Urothelium cell line (cell line): ENCODE data around the gene EEA1.
"Not testable (repeated sequence)": the region's sequence is repeated elsewhere in the genome, so short reads cannot be mapped to it uniquely, and the experiment has no call there.

Experiments
- DNase-seq: peaks from one replicate; pipeline ENCODE4 v3.0.0; 2011; ENCODE audit warnings: low spot score, mixed read lengths
- FAIRE-seq: peaks from 2 replicates; lab custom pipeline; 2011; peaks lifted over from hg19 to GRCh38; lab: Jason Lieb, UNC

EEA1 gene

GRCh38 chr12:92756898-92757596 lies 172.0 kb downstream of the EEA1 start:
- FAIRE-seq, result no peak
- no peak for DNase-seq

DNA sequence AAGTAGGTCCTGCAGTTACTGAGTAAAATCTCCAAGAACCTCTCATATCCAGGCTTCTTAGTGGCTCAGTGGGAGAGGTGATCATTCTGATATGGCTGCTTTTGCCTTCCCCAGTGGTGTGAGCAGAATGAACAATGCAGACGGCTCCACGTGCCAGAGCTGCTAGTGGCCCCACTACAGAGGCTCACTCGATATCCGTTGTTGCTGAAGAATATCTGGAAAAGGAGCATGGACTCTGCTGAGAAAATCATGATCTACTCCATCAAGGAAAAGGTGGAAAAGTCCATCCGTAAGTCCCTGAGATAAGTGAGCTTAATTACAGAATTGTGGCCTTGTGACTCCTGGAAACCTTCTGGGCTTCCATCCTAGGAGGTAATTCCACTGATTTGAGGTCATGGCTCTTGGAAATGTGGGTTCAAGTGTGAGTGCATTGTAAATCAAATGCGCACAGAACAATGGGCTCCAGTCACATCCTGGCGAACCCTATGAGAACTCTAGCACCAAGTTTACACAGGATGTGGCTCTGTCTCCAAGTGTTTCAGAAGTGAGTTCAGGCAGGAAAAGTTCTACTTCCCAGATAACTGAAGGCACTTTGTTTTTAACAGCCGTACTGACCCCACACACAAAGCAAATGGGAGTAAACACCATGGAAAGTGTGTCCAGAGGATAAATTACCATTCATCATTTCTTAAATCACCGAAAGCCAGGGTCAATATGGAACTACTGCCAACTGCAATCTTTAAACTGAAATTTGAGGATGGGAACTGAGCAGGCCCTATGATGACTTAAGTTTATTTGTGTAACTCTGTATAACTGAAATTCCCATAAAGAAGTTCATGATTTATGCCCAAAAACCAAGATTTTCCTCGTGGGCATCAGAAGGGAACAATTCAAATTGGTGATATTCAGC lies 174.9 kb downstream of the EEA1 start:
- no peak for FAIRE-seq
- no peak for DNase-seq

- not testable (repeated sequence) for FAIRE-seq, DNase-seq
Observed at GRCh38 chr12:92749691-92750090, 179.4 kb downstream of the EEA1 start.

DNA sequence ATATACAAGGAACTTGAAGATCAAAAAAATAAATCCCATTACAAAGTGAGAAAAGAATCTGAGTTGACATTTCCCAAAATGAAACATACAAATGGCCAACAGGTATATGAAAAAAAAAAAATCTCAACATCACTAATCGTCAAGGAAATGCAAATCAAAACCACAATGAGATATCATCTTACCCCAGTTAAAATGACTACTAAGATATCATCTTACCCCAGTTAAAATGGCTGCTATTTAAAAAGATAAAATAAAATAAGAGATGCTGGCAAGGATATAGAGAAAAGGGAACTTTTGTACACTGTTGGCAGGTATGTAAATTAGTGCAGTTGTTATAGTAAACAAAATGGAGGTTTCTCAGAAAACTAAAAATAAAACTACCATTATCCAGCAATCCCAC lies 181.9 kb downstream of the EEA1 start:
- no peak for DNase-seq
- no peak for FAIRE-seq

GRCh38 chr12:92745856-92746550 lies 183.1 kb downstream of the EEA1 start:
- FAIRE-seq (no peak), DNase-seq (peak; percentile 84)

DNA sequence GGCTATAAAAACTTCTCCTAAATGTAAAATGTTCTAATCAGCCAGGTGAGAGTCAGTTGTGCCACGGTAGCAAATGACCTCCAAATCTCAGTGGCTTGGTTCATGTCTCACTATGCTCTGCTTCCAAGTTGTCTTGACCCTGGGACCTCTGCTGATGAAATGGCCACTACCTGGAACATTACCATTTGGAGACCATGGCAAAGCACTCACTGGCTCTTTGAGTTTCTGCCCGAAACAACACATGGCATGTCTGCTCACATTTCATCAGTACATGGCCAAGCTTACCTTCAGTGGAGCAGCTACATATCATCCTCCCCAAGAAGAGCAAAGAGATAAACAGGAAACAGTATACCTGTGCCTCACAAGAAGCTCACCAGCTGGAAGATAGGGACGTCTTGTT lies 186.1 kb downstream of the EEA1 start:
- no peak for FAIRE-seq
- no peak for DNase-seq

GRCh38 chr12:92740411-92740810 lies 188.7 kb downstream of the EEA1 start:
- FAIRE-seq (no peak), DNase-seq (no peak)

DNA sequence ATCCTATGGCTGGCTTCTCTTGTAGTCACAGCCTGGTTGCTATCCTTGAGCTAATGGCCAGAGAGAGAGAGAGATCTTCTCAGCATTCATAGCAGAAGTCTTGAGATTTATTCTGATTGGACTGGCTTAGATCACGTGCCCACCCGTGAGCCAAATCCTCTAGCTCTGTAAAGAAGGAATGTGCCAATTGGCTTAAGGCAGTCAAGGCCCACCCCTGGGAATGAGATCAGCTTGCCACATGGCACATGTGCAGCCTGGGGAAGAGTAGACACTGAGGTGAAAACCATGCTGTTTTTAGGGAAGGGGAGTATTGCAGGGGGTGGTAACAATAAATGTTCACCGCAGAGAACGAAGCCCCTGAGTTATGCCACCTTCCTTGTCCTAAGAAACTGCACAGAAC lies 190.0 kb downstream of the EEA1 start:
- no peak for FAIRE-seq
- DNase-seq, result no peak

GRCh38 chr12:92737855-92738850 lies 190.9 kb downstream of the EEA1 start:
- DNase-seq (no peak), FAIRE-seq (no peak)

DNA sequence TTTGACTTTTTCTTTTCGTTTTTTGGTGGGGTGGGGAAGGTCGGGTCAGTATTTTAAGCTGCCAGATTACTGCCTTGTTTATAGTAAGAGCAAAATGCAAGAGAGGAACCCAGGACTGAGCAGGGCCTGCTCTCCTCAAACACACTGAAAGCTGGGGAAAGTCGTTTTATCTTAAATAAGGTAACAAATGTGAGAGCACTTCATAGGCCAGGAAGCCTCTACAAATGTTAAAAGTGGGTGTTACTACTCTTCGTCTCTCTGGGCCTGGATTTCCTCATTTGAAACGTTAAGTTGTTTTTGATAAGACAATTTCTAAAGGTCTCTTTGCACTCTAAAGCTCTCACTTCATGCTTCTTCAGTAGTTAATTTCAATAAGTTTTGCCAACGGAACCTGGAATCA lies 192.5 kb downstream of the EEA1 start:
- FAIRE-seq (no peak), DNase-seq (no peak)

- DNase-seq, result no peak
- FAIRE-seq, result no peak
Observed at GRCh38 chr12:92735131-92735721, 193.9 kb downstream of the EEA1 start.

DNA sequence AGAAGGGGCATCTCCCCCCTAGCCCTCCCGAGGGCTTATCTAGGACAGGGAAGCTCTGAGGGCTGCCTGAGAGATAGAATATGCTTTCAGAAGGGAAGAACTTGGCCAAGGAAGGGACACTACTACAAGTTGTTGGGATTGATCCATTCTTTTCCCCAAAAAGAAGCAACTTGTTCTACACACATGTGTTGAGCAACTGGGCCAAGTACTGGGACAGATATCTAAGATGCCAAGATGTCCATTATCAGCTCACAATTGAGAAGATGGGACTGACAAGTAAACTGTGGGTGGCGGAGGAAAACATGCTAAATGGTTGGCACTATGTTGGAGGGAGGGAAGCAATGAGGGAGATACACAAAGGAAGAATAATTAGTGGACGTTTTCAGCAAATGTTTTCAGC lies 195.4 kb downstream of the EEA1 start:
- DNase-seq (no peak), FAIRE-seq (no peak)

- FAIRE-seq, result no peak
- no peak for DNase-seq
Observed at GRCh38 chr12:92733181-92733580, 195.9 kb downstream of the EEA1 start.

DNA sequence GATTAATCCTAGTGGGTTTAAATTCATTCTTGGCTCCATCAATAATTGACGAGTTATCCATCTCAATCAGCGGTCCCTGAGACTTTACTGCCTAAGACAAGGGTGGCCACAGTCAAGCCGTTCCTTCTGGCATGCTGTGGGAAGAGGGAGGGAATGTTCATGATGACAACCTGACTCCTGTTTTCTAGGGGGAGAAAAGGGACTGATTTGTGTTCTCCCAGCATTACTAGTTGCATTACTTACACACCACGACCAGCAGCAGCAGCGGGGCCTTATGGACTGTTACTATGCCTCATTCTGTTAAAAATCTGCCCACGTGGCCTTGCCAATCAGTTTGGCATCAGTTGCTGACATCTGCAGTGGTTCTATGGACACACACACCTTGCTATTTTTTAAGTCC lies 196.4 kb downstream of the EEA1 start:
- FAIRE-seq, result no peak
- no peak for DNase-seq

DNA sequence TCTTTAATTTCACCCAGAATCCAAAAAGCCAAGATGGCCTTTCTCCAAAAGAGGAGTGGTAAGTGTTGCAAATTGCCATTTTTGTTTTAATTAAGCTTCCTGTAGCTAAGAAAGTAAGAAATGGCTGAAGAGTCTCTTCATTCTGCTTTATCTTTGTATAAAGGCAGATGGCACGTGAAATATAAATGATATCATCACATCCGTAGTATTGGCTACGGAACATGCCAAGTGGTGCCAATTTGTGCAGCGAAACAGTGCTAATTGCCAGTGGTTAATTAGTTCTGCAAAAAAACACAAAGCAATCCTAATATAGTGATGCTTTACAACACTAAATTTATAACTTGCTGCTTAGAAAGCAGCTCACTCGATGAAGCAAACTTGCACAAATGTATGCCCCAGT lies 196.9 kb downstream of the EEA1 start:
- FAIRE-seq (no peak), DNase-seq (no peak)

DNA sequence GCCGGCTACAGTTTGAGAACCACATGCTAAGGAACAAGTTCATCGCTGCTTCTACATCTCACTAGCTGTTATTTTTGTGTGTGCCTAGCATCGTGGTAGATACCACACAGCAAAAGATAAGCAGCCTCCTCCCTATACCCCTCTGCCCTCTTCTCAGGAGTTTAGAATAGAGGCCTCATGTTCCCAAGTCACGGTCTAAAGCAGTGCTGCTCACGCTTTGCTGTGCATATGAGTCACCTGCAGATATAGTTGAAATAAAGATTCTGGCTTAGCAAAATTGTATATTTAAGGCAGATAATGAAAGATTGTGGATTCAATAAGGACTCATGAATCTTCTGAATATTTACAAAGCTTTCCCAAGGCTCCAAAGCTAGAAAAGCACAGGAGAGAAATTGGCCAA lies 198.3 kb downstream of the EEA1 start:
- no peak for DNase-seq
- no peak for FAIRE-seq

GRCh38 chr12:92729773-92730305 lies 199.3 kb downstream of the EEA1 start:
- no peak for DNase-seq
- FAIRE-seq, result no peak

DNA sequence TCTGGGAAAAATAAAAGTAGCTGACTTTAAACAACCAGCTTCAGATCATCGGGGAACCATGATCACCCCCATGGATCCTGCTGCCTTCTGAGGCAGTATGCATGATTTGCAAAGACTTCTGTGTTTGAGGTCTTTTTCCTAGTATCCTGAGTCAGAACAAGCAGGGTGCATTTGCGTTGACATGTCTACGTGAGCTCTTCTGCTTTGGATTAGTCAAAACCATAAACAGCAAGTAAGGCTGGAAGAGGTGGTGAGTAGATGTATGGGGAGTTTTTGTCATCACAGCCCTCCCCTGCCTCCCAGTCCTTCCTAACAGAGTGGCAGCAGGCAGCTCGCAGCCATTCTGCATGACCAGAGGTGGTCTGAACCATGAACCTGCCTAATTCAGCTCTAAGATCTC lies 202.2 kb downstream of the EEA1 start:
- FAIRE-seq (no peak), DNase-seq (no peak)

DNA sequence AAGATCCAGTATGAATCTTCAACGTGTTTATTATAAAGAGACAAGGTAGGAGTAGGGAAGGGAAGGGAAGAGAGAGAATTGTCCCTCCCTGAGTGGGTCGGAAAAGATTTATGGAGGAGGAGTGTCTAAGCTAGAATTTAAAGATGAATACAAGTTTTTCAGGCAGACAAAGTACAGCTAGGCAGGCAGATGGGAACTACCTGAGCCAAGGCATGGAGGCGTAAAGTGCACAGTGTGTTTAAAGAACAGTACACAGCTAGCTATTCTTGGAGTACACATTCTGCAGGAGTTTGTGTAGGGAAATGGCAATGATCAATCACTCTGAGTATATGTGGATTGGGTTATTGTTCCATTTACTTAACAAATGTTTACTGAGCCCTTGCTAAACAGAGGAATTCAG lies 206.2 kb downstream of the EEA1 start:
- DNase-seq (no peak), FAIRE-seq (no peak)

DNA sequence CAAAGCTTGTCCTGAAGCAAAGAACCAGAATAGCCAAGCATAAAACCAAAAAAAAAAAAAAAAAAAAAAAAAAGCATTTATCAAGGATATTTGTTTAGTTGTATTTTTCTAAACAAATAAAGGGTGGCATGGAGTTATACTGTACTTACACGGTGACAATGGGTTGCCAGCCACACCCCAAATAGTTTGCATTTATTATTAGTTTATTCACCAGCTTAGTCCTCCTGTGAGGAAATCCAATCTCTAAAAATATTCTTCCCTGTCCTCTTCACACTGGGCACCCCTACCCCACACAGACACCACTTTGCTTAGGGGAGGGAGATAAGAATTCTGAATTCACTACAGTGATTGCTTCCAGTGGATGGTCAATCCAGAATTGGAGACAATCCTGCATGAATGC lies 207.4 kb downstream of the EEA1 start:
- FAIRE-seq (no peak), DNase-seq (no peak)
